Endothelial cell of umbilical vein (primary cell): ENCODE measurements around the gene ZCCHC4. TPM values are rescaled to one million over a fixed set of nuclear protein-coding genes. Genes with fewer than 3 reads are reported as not detected.

Source experiments
- BruUV-seq: library from RNA; stranded (reverse); fragments of 400-500 nt; replicated peaks from 2 replicates; lab custom pipeline; 2021; lab: Mats Ljungman, UMichigan
- CTCF ChIA-PET: fragments of 300-600, 350-600 bp; sonication (Branson Sonifier 250); formaldehyde crosslinking; loops from one replicate; lab custom pipeline; 2021; ENCODE audit warnings: antibody characterized with exemption, inconsistent platforms; lab: Charles Lee
- POLR2A ChIA-PET: fragments of 300-600, 350-600 bp; sonication (Branson Sonifier 250); formaldehyde crosslinking; loops from one replicate; lab custom pipeline; 2021; ENCODE audit warnings: antibody characterized with exemption, inconsistent platforms; lab: Charles Lee
- DNase-seq: peaks from one replicate; pipeline ENCODE4 v3.0.0-alpha.2; 2011; ENCODE audit warnings: low read depth, low spot score
- FAIRE-seq: peaks from 2 replicates; lab custom pipeline; 2011; peaks lifted over from hg19 to GRCh38; lab: Jason Lieb, UNC
- H2AFZ ChIP-seq: 2 replicates; pipeline ENCODE4 v1.6.0; 2012; ENCODE audit warnings: low read depth, low read length, control low read depth, inconsistent platforms
- H3K27ac ChIP-seq: 2 replicates; pipeline ENCODE4 v1.5.1; 2011; ENCODE audit warnings: low read depth, mild to moderate bottlenecking, control low read depth, low read length, moderate library complexity; ENCODE audit not compliant: insufficient read depth
- H3K27me3 ChIP-seq, 2 experiments: 2 replicates each; pipeline versions ENCODE4 v1.6.0 to v1.6.1; 2011; ENCODE audit warnings: low read length in 2 of 2, mixed read lengths in 1 of 2; ENCODE audit not compliant: control insufficient read depth in 2 of 2, insufficient read depth in 2 of 2
- H3K36me3 ChIP-seq, 2 experiments: 2 replicates in 1 of 2; 3 replicates in 1 of 2; pipeline ENCODE4 v1.5.1; 2011; ENCODE audit warnings: low read length in 2 of 2, mild to moderate bottlenecking in 1 of 2, moderate library complexity in 1 of 2; ENCODE audit not compliant: control insufficient read depth in 2 of 2, insufficient read depth in 2 of 2; ENCODE audit errors: extremely low read depth in 1 of 2
- H3K4me1 ChIP-seq: 3 replicates; pipeline ENCODE4 v1.5.1; 2011; ENCODE audit warnings: mild to moderate bottlenecking, low read length; ENCODE audit not compliant: control insufficient read depth, insufficient read depth; ENCODE audit errors: extremely low read depth
- H3K4me2 ChIP-seq: 2 replicates; pipeline ENCODE4 v1.6.1; 2011; ENCODE audit warnings: low read length, control low read depth, mixed read lengths; ENCODE audit not compliant: insufficient read depth
- H3K4me3 ChIP-seq, 3 experiments: fragments of 200-600 bp in 1 of 3; sonication (generic), shearing (Covaris generic) in 1 of 3; replicated peaks in 1 of 3; 2 replicates each; pipeline ENCODE4 v1.5.1; 2011 to 2016; ENCODE audit warnings: control low read depth in 3 of 3, low read length in 3 of 3, mild to moderate bottlenecking in 2 of 3, inconsistent platforms in 1 of 3, low read depth in 1 of 3, moderate library complexity in 1 of 3; ENCODE audit not compliant: insufficient read depth in 1 of 3
- H3K79me2 ChIP-seq: 2 replicates; pipeline ENCODE4 v1.6.0; 2012; ENCODE audit warnings: low read length, inconsistent platforms; ENCODE audit not compliant: control insufficient read depth, insufficient read depth
- H3K9ac ChIP-seq: replicated peaks from 2 replicates; pipeline ENCODE3; 2011; ENCODE audit warnings: low read length, control low read depth; ENCODE audit not compliant: insufficient read depth; ENCODE audit errors: extremely low read depth
- H3K9me1 ChIP-seq: replicated peaks from 3 replicates; pipeline ENCODE4 v1.6.0; 2011; ENCODE audit warnings: mild to moderate bottlenecking, low read length; ENCODE audit not compliant: control insufficient read depth, insufficient read depth; ENCODE audit errors: extremely low read depth
- H3K9me3 ChIP-seq: replicated peaks from 2 replicates; pipeline ENCODE4 v1.5.1; 2012; ENCODE audit warnings: low read length, inconsistent platforms; ENCODE audit not compliant: control insufficient read depth, insufficient read depth
- H4K20me1 ChIP-seq: replicated peaks from 2 replicates; pipeline ENCODE3; 2011; ENCODE audit warnings: mild to moderate bottlenecking, low read length; ENCODE audit not compliant: control insufficient read depth, insufficient read depth; ENCODE audit errors: extremely low read depth
- FOS ChIP-seq: IDR thresholded peaks from 2 replicates; pipeline ENCODE4 v1.6.1; 2011; ENCODE audit warnings: mild to moderate bottlenecking, low read length, moderate library complexity, borderline replicate concordance; ENCODE audit not compliant: insufficient read depth
- GATA2 ChIP-seq: IDR thresholded peaks from 2 replicates; pipeline ENCODE4 v1.7.0; 2011; ENCODE audit warnings: low read depth, mild to moderate bottlenecking, moderate library complexity, mixed read lengths, low read length; ENCODE audit not compliant: insufficient read length, insufficient read depth
- POLR2A ChIP-seq: IDR thresholded peaks from 2 replicates; pipeline ENCODE4 v1.6.1; 2012; ENCODE audit warnings: low read depth, mild to moderate bottlenecking, control low read depth, low read length
- POLR2AphosphoS5 ChIP-seq: IDR thresholded peaks from 2 replicates; pipeline ENCODE4 v1.6.1; 2012; ENCODE audit warnings: low read depth, mild to moderate bottlenecking, control low read depth, low read length, moderate library complexity; ENCODE audit not compliant: insufficient read depth
- dilution Hi-C: fragments of 300-500 bp; cut with MboI; formaldehyde crosslinking; loops from one replicate; pipeline ENCODE4 v1.15.0; 2019; ENCODE audit warnings: low sequenced_read_pairs; ENCODE audit not compliant: extremely low pct_ligation_motif_present
- intact Hi-C: fragments of 100-400 bp; cut with micrococcal nuclease; formaldehyde crosslinking; loops from one replicate; pipeline ENCODE4 v1.10.0; 2022
- polyA plus RNA-seq, 4 experiments: library from polyadenylated mRNA; depleted of rRNA in 3 of 4; stranded (reverse) in 3 of 4; unstranded in 1 of 4; fragments of >200 nt; gene quantifications; 2 replicates each; pipeline versions ENCODE4 v1.2.1 to v1.2.3, GENCODE V29; 2011 to 2012; ENCODE audit warnings: missing spikeins in 1 of 4
- total RNA-seq: library from RNA; stranded (reverse); gene quantifications from 2 replicates; pipeline ENCODE4 v1.2.3, GENCODE V29; 2021
- TF ChIP-seq, protein P1 (sequence below), 2 donors: IDR thresholded peaks; 1 replicate in 1 of 2; 2 replicates in 1 of 2; pipeline ENCODE4 v1.5.1; 2011; ENCODE audit warnings: low read length in 2 of 2, mild to moderate bottlenecking in 2 of 2, moderate library complexity in 2 of 2, control low read depth in 1 of 2, inconsistent platforms in 1 of 2, low read depth in 1 of 2; ENCODE audit not compliant: insufficient read depth in 1 of 2; ENCODE audit errors: extremely low read depth in 1 of 2

Gene ZCCHC4
- total and polyA plus RNA-seq, 2 donors (not counting 3 experiments of a cell fraction or from before 2014, with no cell fraction given), result 6.6 to 10.9 TPM

GRCh38 chr4:25330905-25331808, 18.6 kb downstream of the ZCCHC4 start:
- intact Hi-C loops (no loop called here), dilution Hi-C loops (no loop called here)
- H3K4me2 ChIP-seq, result no peak overlapping the region
- DNase-seq, result no peak
- H3K4me1 ChIP-seq, result no peaks in the 10 kb centered on the region
- peaks cover 0 to 2% of the 10 kb centered on the region in 2 experiments for H3K36me3 ChIP-seq
- no peak for FAIRE-seq
- POLR2A ChIA-PET, result no interaction called here
- no peaks in the 10 kb centered on the region for H3K9me1 ChIP-seq
- H3K9ac ChIP-seq, result no peak overlapping the region
- H2AFZ ChIP-seq, result no peak overlapping the region
- CTCF ChIA-PET, result interaction anchor here (2.2 to 3.5 kb wide), 2 partner anchors 18 to 36 kb away, joined by 9 to 17 read pairs; partner anchors contain the start of gene ZCCHC4
- peaks cover 2% of the 10 kb centered on the region for H3K79me2 ChIP-seq
- H3K27ac ChIP-seq, result no peak overlapping the region
- no peaks in the 10 kb centered on the region for H4K20me1 ChIP-seq
- H3K4me3 ChIP-seq, result no peak overlapping the region
- no peaks in the 10 kb centered on the region for H3K9me3 ChIP-seq
- TF ChIP-seq GATA2 (no peak), POLR2A (no peak), POLR2AphosphoS5 (no peak), FOS (no peak)
- TF ChIP-seq, protein P1, sequence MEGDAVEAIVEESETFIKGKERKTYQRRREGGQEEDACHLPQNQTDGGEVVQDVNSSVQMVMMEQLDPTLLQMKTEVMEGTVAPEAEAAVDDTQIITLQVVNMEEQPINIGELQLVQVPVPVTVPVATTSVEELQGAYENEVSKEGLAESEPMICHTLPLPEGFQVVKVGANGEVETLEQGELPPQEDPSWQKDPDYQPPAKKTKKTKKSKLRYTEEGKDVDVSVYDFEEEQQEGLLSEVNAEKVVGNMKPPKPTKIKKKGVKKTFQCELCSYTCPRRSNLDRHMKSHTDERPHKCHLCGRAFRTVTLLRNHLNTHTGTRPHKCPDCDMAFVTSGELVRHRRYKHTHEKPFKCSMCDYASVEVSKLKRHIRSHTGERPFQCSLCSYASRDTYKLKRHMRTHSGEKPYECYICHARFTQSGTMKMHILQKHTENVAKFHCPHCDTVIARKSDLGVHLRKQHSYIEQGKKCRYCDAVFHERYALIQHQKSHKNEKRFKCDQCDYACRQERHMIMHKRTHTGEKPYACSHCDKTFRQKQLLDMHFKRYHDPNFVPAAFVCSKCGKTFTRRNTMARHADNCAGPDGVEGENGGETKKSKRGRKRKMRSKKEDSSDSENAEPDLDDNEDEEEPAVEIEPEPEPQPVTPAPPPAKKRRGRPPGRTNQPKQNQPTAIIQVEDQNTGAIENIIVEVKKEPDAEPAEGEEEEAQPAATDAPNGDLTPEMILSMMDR (IDR thresholded peaks at IDR 0.05; ENCODE audit: extremely low read depth in 1 of 2, insufficient read depth in 1 of 2, low read depth in 1 of 2, low read length in 2 of 2), result no peak
- H3K27me3 ChIP-seq, result no peaks in the 10 kb centered on the region
- BruUV-seq, result no TSS peak
